Measurements from ENCODE around the gene TXNDC16.

- TF ChIP-seq, protein P1, sequence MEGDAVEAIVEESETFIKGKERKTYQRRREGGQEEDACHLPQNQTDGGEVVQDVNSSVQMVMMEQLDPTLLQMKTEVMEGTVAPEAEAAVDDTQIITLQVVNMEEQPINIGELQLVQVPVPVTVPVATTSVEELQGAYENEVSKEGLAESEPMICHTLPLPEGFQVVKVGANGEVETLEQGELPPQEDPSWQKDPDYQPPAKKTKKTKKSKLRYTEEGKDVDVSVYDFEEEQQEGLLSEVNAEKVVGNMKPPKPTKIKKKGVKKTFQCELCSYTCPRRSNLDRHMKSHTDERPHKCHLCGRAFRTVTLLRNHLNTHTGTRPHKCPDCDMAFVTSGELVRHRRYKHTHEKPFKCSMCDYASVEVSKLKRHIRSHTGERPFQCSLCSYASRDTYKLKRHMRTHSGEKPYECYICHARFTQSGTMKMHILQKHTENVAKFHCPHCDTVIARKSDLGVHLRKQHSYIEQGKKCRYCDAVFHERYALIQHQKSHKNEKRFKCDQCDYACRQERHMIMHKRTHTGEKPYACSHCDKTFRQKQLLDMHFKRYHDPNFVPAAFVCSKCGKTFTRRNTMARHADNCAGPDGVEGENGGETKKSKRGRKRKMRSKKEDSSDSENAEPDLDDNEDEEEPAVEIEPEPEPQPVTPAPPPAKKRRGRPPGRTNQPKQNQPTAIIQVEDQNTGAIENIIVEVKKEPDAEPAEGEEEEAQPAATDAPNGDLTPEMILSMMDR (IDR thresholded peaks at IDR 0.05 in 4 of 5, conservative IDR thresholded peaks at IDR 0.05 in 1 of 5): no peak
- TF ChIP-seq POLR2A (IDR thresholded peaks at IDR 0.05): no peak
Observed at GRCh38 chr14:52590318-52590717, 38.0 kb upstream of the TXNDC16 start.
